Bronchial epithelial cell (primary cell): Measurements from ENCODE around the gene SFMBT1. TPM values are rescaled to one million over a fixed set of nuclear protein-coding genes. Genes with fewer than 3 reads are reported as not detected.
A peak's percentile ranks its signal among the peaks of the same experiment; 100 is the strongest.

Experiments
- DNase-seq: peaks from one replicate; pipeline ENCODE4 v3.0.0-alpha.2; 2010; ENCODE audit warnings: low read depth
- FAIRE-seq: peaks from 2 replicates; lab custom pipeline; 2011; peaks lifted over from hg19 to GRCh38; lab: Jason Lieb, UNC
- H3K27me3 ChIP-seq: 2 replicates; pipeline ENCODE4 v1.5.1; 2011; ENCODE audit warnings: low read length; ENCODE audit not compliant: control insufficient read depth, insufficient read depth
- H3K36me3 ChIP-seq: 2 replicates; pipeline ENCODE4 v1.5.1; 2011; ENCODE audit warnings: low read length; ENCODE audit not compliant: control insufficient read depth, insufficient read depth
- H3K4me3 ChIP-seq: 2 replicates; pipeline ENCODE4 v1.5.1; 2011; ENCODE audit warnings: mild to moderate bottlenecking, low read depth, low read length, control low read depth
- total RNA-seq: library from RNA; depleted of rRNA; stranded (reverse); fragments of >200 nt; gene quantifications from 2 replicates; pipeline ENCODE4 v1.2.1, GENCODE V29; 2014
- TF ChIP-seq, protein P1 (sequence below): IDR thresholded peaks from 2 replicates; pipeline ENCODE4 v1.5.1; 2011; ENCODE audit warnings: mild to moderate bottlenecking, moderate library complexity, low read length, control low read depth, inconsistent platforms; ENCODE audit not compliant: insufficient read depth, severe bottlenecking

The SFMBT1 gene, protein sequence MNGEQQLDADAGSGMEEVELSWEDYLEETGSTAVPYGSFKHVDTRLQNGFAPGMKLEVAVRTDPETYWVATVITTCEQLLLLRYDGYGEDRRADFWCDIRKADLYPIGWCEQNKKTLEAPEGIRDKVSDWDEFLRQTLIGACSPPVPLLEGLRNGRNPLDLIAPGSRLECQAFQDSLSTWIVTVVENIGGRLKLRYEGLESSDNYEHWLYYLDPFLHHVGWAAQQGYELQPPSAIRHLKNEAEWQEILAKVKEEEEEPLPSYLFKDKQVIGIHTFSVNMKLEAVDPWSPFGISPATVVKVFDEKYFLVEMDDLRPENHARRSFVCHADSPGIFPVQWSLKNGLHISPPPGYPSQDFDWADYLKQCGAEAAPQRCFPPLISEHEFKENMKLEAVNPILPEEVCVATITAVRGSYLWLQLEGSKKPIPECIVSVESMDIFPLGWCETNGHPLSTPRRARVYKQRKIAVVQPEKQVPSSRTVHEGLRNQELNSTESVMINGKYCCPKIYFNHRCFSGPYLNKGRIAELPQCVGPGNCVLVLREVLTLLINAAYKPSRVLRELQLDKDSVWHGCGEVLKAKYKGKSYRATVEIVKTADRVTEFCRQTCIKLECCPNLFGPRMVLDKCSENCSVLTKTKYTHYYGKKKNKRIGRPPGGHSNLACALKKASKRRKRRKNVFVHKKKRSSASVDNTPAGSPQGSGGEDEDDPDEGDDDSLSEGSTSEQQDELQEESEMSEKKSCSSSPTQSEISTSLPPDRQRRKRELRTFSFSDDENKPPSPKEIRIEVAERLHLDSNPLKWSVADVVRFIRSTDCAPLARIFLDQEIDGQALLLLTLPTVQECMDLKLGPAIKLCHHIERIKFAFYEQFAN
- 7.6 and 8.1 TPM in 2 replicates for total RNA-seq

DNA sequence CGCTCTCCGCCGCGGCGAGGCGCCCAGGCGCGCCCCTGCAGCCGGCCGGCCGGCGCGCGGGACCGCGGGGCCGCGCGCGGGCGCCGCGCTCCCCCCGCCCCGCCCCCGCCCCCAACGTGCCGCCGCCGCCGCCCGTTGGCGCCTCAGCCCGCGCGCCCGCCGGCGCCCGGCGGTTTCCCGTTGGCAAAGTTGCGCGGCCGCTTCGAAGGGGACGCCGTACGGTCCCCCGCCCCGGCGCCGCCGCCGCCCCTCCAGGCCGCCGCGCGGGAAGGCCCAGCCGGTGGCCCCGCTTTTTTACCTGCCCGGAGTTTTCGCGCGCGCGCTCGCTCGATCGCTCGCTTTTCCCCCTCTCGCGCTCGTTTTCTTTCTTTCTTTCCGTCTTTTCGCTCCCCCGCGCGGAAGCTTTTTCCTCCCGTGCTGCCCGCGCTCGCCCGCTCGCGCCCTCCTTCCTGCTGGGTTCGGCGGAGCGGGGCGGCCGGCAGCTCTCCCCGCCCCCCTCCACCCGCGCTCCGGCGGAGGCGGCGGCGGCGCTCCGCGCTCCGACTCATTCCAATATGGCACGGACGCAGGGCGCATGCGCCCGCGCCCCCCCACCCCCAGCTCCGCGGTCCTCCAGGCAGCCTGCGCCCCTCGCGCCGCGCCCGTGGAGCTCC is at the start of gene SFMBT1:
Gene SFMBT1, minus strand, starts transcription at position 556 of the 653 bp plus-strand sequence. CDS start 76,945 bp downstream, outside the sequence.
- FAIRE-seq (no peak), DNase-seq (peak; percentile 18)
- no peaks in the 10 kb centered on the region for H3K27me3 ChIP-seq
- no peaks in the 10 kb centered on the region for H3K36me3 ChIP-seq
- TF ChIP-seq, protein P1, sequence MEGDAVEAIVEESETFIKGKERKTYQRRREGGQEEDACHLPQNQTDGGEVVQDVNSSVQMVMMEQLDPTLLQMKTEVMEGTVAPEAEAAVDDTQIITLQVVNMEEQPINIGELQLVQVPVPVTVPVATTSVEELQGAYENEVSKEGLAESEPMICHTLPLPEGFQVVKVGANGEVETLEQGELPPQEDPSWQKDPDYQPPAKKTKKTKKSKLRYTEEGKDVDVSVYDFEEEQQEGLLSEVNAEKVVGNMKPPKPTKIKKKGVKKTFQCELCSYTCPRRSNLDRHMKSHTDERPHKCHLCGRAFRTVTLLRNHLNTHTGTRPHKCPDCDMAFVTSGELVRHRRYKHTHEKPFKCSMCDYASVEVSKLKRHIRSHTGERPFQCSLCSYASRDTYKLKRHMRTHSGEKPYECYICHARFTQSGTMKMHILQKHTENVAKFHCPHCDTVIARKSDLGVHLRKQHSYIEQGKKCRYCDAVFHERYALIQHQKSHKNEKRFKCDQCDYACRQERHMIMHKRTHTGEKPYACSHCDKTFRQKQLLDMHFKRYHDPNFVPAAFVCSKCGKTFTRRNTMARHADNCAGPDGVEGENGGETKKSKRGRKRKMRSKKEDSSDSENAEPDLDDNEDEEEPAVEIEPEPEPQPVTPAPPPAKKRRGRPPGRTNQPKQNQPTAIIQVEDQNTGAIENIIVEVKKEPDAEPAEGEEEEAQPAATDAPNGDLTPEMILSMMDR, result no peak
- H3K4me3 ChIP-seq, result peak within 1 kb of the TSS; percentile 62

DNA sequence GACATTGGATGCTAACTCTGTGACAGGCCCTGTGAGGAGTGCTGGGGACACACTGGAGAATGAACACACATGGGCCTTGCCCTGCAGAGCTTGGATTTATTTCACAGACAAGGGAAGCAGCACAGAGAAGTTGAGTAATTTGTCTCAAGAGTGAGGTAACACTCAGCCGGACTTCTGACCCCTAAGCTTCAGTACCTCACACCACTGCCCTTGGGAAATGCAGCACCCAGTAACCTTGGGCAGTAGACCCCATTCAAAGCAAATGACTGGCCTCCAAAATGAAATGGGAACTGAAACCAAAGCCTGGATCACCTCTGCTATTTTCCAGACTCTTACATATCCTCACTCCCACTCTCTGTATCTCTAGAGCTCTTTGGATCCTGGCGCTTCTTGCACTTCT is 47.1 kb upstream of the SFMBT1 start:
- TF ChIP-seq, protein P1, result no peak
- H3K4me3 ChIP-seq, result no peak overlapping the region
- FAIRE-seq (no peak), DNase-seq (no peak)
- no peaks in the 10 kb centered on the region for H3K27me3 ChIP-seq
- H3K36me3 ChIP-seq, result peaks cover 12% of the 10 kb centered on the region

DNA sequence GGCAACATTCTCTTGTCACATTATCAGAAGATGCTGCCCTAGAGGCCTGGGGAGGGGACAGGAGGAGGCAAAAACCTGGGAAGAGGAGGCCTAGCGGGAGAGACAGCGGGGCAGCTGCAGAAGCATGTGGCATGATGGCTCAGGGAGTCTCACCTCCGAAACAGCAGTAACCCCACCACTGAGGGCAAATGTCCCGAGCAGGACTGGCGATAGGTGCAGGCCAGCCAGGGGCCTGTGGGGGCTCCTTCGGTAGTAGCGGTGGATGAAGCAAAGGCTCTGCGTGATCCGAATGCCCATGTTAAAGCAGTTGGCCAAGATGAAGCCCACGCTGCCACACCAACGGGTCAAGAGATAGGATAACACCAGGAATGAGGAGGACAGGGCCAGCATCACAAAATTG is 46.3 kb upstream of the SFMBT1 start:
- FAIRE-seq (no peak), DNase-seq (no peak)
- TF ChIP-seq, protein P1, result no peak
- no peaks in the 10 kb centered on the region for H3K27me3 ChIP-seq
- peaks cover 10% of the 10 kb centered on the region for H3K36me3 ChIP-seq
- H3K4me3 ChIP-seq, result no peak overlapping the region

DNA sequence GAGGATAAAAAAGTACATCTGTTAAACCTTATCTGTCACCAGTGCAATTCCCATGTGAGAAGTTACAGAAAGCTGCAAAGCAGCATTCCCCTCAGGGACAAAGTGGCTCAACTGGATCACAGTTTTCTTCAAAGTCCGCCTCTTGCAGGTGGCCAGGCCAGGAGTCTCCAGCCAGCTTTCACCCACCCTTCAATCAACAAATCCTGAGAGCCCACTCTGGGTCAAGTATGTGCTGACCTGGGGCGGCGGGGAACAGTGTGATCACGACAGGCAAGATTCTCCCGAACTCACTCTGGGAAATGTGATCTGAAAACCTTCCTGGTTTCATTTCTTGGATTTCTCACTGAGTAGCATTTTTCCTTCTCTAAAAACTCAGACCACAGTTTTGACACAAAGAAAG is 45.1 kb upstream of the SFMBT1 start:
- Histone ChIP-seq H3K27me3 (no peaks in the 10 kb centered on the region), H3K4me3 (no peak overlapping the region), H3K36me3 (peaks cover 10% of the 10 kb centered on the region)
- DNase-seq (no peak), FAIRE-seq (no peak)
- TF ChIP-seq, protein P1, result no peak

DNA sequence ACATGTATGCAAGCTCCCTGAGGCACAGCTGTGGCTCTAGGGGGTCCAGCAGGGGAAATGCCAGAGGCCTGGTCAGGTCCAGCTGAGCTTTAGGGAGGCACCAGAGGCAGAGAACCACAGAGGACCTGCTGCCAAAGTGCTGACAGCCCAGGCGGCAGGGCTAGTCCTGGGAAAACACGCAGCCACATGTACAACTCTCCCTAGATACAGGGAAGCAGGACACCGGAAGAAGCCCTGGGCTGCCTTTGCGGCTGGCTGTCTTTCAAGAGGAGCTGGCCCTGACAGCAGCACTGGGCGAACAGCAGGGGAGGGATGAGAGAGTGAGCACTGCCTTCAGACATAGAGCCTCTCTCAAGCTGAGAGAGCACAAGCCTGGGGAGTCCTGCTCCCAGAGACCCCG is 43.6 kb upstream of the SFMBT1 start:
- FAIRE-seq (peak; percentile 88), DNase-seq (peak; percentile 62)
- TF ChIP-seq, protein P1, result no peak
- peaks cover 7% of the 10 kb centered on the region for H3K36me3 ChIP-seq
- no peaks in the 10 kb centered on the region for H3K27me3 ChIP-seq
- no peak overlapping the region for H3K4me3 ChIP-seq
